GM18502 (cell line): ENCODE results near the gene EXOSC3.
"Not testable (repeated sequence)": the region's sequence is repeated elsewhere in the genome, so short reads cannot be mapped to it uniquely, and the experiment has no call there.

Source experiments
- ATAC-seq: cut with Tn5 transposase; IDR thresholded peaks from one replicate; pipeline ENCODE4 v1.9.1; 2021; ENCODE audit warnings: mild to moderate bottlenecking; ENCODE audit not compliant: unreplicated experiment, poor library complexity

EXOSC3 gene

GRCh38 chr9:37784616-37785483 is at the start of gene EXOSC3:
Gene EXOSC3, minus strand, starts transcription at chr9:37785064. Its CDS starts 20 bp downstream, at chr9:37785044.
- peak; percentile 93 for ATAC-seq

DNA sequence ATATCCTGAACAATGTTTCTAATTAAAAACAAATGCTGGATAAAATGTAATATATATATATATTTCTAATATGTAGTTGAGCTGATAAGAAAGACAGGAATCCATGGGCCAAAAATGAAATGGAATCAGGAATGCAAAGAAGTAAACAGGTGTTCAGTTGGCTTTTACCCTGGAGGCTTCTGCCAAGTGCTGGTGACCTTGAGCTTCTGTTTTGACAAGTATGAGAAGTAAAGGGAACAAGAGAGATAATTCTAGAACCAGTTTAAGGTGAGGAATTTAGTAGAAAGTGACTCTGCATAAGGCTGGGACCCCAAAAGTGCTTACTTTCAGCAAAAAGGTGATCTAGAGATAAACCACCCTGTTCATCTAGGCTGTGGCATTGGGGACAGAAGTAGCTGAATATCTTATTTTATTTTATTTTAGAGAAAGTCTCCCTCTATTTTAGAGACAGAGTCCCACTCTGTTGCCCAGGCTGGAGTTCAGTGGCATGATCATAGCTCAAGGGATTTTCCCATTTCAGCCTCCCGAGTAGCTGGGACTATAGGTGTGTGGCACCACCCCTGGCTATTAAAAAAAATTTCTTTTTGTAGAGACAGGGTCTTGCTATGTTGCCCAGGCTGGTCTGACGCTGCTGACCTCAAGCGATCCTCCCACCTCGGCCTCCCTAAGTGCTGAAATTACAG is 42.8 kb upstream of the EXOSC3 start:
- ATAC-seq, result no peak

DNA sequence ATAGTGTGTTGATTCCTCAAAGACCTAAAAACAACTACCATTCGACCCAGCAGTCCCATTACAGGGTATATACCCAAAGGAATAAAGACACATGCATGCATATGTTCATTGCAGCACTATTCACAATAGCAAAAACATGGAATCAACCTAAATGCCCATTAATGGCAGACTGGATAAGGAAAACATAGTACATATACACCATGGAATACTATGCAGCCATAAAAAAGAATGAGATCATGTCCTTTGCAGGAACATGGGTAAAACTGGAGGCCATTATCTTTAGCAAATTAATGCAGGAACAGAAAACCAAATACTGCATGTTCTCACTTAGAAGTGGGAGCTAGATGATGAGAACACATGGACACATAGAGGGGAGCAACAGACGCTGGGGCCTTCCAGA is 40.3 kb upstream of the EXOSC3 start:
- not testable (repeated sequence) for ATAC-seq

- peak; percentile 64 for ATAC-seq
Measured at GRCh38 chr9:37820142-37820541, 35.3 kb upstream of the EXOSC3 start.

GRCh38 chr9:37818849-37819248 is 34.0 kb upstream of the EXOSC3 start:
- no peak for ATAC-seq

GRCh38 chr9:37812773-37813379 is 28.0 kb upstream of the EXOSC3 start:
- ATAC-seq, result no peak

- no peak for ATAC-seq
Measured at GRCh38 chr9:37811906-37812476, 27.1 kb upstream of the EXOSC3 start.

DNA sequence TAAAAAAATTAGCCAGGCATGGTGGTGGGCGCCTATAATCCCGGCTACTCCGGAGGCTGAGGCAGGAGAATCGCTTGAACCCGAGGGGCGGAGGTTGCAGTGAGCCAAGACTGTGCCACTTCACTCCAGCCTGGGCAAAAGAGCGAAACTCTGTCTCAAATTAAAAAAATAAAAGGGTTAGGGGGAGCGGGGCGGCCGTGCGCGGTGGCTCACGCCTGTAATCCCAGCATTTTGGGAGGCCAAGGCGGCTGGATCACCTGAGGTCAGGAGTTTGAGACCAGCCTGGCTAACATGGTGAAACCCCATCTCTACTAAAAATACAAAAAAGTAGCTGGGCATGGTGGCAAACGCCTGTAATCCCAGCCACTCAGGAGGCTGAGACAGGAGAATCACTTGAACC is 24.8 kb upstream of the EXOSC3 start:
- not testable (repeated sequence) for ATAC-seq

DNA sequence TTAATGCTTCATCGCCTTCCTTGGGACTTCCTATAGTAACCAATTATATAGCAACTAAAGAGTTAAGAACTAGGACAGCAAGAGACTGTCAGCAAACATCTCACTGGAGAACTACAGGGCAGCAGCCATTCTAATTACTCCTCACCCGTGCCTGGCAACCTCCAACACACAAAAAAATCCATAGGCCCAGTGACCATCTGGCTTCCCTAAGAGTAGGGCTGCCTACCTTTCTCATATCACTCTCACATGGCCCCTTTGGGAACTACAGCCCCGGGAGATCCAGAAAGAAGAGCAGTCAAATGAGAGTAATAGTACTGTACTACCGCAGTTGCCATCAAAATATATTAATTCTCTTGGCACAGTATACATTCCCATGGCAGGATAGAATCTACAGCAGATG is 21.4 kb upstream of the EXOSC3 start:
- no peak for ATAC-seq

DNA sequence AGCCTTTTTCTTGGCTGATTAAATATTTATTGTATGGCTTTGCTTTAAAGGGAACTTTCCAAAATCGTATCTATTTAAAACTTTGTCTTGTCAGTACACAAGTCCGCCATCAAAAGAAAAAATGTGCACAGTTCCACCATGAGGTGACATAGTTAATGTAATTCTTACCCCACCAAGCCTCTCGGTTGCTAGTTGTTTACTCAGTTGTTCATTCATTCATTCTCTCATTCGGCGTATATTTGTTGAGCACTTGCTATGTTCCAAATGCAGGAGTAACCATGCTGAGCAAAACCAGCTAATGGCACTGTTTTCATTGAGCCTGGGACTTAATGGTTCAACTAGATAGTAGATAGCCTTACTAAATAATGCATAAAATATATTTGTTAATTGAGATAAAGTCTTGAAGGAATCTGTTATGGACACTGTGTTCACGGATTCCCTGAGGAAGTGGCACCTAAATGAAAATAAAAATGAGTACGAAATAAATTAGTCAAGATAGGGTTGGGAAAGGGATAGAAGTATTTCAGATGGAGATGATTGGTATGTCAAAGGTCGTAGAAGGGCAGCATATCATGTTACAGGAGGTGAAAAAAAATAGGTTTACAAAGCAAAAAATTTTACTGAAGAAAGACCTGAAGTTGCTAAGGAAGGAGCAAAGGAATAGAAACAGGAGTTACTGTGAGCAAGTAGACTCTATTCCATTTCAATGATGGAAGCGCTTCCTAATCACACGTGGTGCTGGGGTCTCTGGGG is 17.3 kb upstream of the EXOSC3 start:
- no peak for ATAC-seq

DNA sequence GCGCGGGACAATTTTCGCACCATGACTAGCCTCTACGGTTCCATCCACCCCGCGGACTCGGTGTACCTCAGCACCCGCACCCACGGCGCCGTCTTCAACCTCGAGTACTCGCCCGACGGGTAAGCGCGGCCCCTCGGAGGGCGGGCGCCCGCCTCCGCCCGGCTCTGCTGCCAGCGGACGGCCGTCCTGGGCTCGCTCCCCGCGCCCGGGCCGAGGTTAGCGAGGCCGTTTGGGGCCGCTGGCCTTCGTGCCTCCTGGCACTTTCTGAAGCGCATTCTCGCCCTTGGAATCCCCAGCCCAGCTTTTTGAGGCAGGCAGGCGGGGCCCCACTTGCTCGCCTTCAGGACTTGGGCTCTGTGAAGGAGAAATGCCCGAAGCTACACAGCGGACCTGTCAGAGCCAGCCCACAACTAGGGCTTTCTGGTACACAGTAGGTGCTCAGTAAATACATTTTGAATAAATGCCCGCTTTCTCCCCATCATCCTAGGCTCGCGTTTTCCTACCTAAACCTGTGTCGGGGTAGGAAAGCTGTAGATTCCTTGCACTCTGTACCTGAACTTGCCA is 16.5 kb upstream of the EXOSC3 start:
- ATAC-seq, result peak; percentile 37

DNA sequence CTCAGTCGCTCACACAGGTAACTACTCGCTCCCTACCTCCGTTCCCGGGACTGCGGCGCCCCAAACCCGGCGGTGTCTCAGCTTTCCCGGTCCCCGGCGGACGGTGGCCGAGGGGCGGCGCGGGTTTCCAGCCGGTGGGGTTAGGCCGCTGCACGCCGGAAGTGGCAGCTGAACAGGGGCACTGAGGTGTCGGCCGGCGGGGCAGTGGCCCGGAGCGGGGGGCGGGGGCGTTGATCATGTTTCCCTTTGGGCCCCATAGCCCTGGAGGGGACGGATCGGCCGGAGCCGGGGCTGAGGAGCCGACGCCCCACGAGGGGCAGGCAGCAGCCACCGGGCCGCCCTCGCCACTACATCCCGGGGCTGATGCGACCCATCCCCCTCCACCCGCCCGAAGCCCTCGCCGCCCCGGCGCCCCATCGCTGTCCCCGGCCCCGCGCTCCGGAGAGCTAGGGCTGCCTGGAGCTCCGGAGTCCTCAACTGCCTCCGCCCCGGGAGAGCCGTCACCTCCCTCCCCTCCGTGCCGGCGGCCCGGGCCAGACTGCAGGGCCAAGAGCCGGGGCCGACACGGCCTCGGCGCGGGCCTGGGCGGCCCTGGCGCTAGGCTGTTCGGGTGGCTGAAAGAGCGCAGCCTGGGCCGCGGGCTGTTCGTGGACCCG is 15.9 kb upstream of the EXOSC3 start, which contains the start of gene DCAF10:
Gene DCAF10 (plus strand): TSS at position 167 of the 656 bp plus-strand sequence. CDS start 70 bp downstream, at position 237.
- ATAC-seq, result peak; percentile 80

DNA sequence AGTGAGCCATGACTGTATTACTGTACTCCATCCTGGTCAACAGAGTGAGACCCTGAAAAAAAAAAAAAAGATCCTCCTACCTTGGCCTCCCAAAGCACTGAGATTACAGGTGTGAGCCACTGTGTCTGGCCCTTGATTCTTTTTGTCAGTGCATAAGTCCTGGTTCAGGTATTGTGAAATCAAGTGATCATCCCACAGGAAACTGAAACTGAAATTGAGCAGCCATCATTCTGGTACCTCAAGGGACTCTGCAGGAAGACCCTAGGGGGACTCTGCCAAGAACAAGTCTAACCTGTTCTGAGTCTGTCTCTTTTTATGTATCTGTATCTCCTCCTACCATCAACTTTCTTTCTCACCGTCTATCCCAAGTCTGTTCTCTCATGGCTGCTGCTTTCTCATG is 13.8 kb upstream of the EXOSC3 start:
- no peak for ATAC-seq

GRCh38 chr9:37796232-37796631 is 11.4 kb upstream of the EXOSC3 start:
- ATAC-seq, result no peak

DNA sequence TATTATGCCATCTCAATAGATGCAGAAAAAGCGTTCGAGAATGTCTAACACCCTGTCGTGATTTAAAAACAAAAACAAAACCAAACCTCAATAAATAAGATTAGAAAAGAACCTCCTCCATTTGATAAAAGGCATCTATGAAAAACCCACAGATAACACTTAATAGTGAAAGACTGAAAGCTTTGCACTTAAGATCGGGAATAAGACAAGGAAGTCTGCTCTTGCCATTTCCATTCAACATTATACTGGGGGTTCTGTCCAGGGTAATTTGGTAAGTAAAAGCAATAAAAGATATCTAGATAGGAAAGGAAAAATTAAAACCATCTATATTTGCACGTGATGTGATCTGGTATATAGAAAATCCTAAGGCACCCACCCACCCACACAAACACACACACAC is 7.3 kb upstream of the EXOSC3 start:
- ATAC-seq, result no peak

GRCh38 chr9:37790096-37790495 is 5.2 kb upstream of the EXOSC3 start:
- ATAC-seq, result no peak

- ATAC-seq, result no peak
Measured at GRCh38 chr9:37788332-37788731, 3.5 kb upstream of the EXOSC3 start.

- ATAC-seq, result no peak
Measured at GRCh38 chr9:37787059-37787458, 2.2 kb upstream of the EXOSC3 start.

GRCh38 chr9:37784291-37784615 is 611 bp downstream of the EXOSC3 start:
- peak; percentile 9 for ATAC-seq
